ENCODE data around the gene ESYT1.

Gene ESYT1

DNA sequence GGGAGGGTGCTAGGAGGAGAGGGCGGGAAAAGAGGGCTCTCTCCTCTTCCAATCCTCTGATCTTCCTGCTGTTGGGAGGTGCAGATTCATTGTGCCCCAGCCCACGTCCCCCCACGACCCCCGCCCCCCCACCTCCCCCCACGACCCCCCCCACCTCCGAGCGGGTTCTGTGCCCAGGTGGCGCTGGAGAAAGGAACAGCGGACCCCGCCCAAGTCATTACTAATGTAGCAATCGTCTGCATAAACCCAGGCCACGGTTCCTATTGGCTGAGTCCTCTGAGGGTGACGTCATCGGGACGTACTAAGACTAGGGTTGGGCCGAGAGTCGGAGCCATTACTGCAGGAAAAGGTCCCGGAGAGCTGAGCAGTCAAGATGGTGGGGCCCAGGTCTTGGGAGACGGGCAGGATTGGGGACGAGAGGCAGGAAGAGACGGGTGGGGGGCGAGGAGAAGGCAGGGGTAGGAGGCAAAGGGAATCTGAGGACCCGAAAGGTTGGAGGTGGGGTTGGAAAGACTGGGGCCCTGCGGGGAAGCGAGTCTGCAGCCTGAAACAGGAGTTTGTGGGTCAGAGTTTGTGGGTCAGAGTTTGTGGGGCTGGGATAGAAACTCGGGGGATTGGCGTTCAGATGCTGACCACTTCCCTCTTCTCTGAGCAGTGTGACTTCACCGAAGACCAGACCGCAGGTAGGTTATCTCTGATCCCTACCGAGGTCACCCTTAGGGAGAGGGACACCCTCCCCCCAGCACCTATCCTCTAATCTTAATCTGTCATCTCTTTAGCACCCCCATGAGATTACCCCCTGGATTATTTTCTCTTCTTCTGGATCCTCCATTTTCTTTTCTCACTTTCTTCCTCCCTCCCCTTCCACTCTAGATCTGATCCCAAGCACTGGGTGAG, 30.2 kb downstream of the ESYT1 start, which contains the start of gene MYL6:
MYL6 (plus strand) TSS at position 331 of the 897 bp plus-strand sequence; CDS start at position 374, 43 bp downstream.
- Histone ChIP-seq H3K9me3 (ENCODE audit: insufficient read depth, low read length) (no peaks in the 10 kb centered on the region), H3K4me1 (ENCODE audit: insufficient read depth, insufficient read length) (peaks cover 10% of the 10 kb centered on the region), H3K9ac (ENCODE audit: insufficient read length, low read depth) (peak within 1 kb of the TSS; percentile 97), H3K36me3 (ENCODE audit: insufficient read depth, insufficient read length, low read length) (peaks cover 71% of the 10 kb centered on the region), H3K4me3 (ENCODE audit: insufficient read length, low read depth) (peak within 1 kb of the TSS; percentile 92), H3K27me3 (ENCODE audit: insufficient read depth, insufficient read length) (no peaks in the 10 kb centered on the region)
- peak; percentile 99 for DNase-seq (ENCODE audit: low read depth, low spot score)
- TF ChIP-seq SUZ12 (IDR thresholded peaks at IDR 0.05; ENCODE audit: extremely low read depth, insufficient read depth, insufficient read length) (no peak), YY1 (IDR thresholded peaks at IDR 0.05; ENCODE audit: insufficient read depth, insufficient read length) (peak; percentile 62)

DNA sequence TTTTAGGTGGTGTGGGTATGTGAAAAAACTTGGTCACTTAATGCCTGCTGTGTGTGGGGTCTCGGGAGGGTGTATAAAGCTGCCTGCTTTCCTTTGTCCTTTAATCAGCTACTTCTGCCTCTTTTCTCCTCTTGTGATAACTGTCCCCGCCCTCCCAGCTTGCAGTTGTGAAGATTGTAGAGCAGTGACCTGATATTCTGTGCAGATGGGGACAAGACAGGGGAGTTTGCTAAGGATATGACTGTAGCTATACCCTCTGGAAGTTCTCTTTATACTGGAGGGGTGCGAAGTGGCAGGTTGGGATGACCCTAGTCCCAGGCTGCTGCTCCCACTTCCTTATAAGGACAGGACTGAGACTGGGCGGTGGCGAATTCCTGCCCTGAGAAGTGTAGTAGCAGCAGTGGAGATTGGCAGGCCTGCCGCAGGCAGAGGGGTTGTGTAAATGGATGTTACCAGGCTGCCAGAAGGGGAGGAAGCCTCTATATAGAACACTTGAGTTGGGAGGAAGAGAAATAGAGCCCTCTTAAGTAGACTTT, 30.9 kb downstream of the ESYT1 start:
- Histone ChIP-seq H3K9me3 (ENCODE audit: insufficient read depth, low read length) (no peaks in the 10 kb centered on the region), H3K4me3 (ENCODE audit: insufficient read length, low read depth) (peak overlapping the region; percentile 92), H3K36me3 (ENCODE audit: insufficient read depth, insufficient read length, low read length) (peaks cover 77% of the 10 kb centered on the region), H3K9ac (ENCODE audit: insufficient read length, low read depth) (peak overlapping the region; percentile 97), H3K27me3 (ENCODE audit: insufficient read depth, insufficient read length) (no peaks in the 10 kb centered on the region), H3K4me1 (ENCODE audit: insufficient read depth, insufficient read length) (peaks cover 10% of the 10 kb centered on the region)
- peak; percentile 47 for DNase-seq (ENCODE audit: low read depth, low spot score)
- TF ChIP-seq SUZ12 (IDR thresholded peaks at IDR 0.05; ENCODE audit: extremely low read depth, insufficient read depth, insufficient read length) (no peak), YY1 (IDR thresholded peaks at IDR 0.05; ENCODE audit: insufficient read depth, insufficient read length) (no peak), ZNF274 (IDR thresholded peaks at IDR 0.05; ENCODE audit: low read depth, low read length) (no peak)

DNA sequence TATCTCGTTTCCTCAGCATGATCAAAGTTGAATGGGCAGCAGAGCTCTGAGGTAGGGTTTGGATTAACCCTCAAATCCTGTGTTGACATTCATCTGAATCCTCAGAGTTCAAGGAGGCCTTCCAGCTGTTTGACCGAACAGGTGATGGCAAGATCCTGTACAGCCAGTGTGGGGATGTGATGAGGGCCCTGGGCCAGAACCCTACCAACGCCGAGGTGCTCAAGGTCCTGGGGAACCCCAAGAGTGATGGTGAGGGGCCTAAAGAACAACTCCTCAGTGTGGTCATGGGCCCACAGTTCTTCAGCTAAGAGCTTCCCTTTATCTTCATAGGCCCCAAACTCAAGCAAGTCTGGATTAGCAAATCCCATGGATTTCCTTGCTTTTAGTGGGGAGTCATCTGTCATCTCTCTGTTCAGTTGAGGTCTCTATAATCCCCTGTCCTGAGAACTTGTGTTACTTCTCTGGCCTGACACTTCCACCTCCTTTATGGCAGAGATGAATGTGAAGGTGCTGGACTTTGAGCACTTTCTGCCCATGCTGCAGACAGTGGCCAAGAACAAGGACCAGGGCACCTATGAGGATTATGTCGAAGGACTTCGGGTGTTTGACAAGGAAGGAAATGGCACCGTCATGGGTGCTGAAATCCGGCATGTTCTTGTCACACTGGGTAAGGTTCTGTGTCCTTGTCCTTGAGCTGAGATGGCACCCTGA, 31.6 kb downstream of the ESYT1 start:
- Histone ChIP-seq H3K27me3 (ENCODE audit: insufficient read depth, insufficient read length) (no peaks in the 10 kb centered on the region), H3K9me3 (ENCODE audit: insufficient read depth, low read length) (no peaks in the 10 kb centered on the region), H3K36me3 (ENCODE audit: insufficient read depth, insufficient read length, low read length) (peaks cover 77% of the 10 kb centered on the region), H3K9ac (ENCODE audit: insufficient read length, low read depth) (peak overlapping the region; percentile 97), H3K4me1 (ENCODE audit: insufficient read depth, insufficient read length) (peaks cover 8% of the 10 kb centered on the region), H3K4me3 (ENCODE audit: insufficient read length, low read depth) (peak overlapping the region; percentile 92)
- TF ChIP-seq ZNF274 (IDR thresholded peaks at IDR 0.05; ENCODE audit: low read depth, low read length) (no peak), YY1 (IDR thresholded peaks at IDR 0.05; ENCODE audit: insufficient read depth, insufficient read length) (no peak), SUZ12 (IDR thresholded peaks at IDR 0.05; ENCODE audit: extremely low read depth, insufficient read depth, insufficient read length) (no peak)
- no peak for DNase-seq (ENCODE audit: low read depth, low spot score)

DNA sequence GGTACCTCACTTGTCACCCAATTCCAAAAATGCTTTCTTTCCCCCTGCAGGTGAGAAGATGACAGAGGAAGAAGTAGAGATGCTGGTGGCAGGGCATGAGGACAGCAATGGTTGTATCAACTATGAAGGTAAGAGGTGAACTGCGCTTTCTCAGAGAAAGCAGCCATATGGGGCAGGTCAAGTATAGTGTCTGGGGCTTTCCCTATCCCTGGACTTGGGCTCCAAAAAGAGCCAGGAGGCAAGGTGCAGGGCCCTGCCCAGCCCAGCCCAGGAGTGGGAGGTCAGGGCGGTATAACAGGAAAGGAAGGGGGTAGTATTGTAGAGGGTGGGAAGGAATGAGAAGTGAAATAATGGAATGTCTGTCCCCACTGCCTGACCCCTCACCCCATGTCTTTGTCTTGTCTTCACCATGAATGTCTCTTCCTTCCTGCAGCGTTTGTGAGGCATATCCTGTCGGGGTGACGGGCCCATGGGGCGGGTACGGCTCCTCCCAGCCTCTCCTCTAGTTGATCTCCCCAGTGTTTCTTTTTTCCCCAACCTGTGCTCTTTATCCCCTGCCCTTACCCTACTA, 32.2 kb downstream of the ESYT1 start:
- H3K27me3 ChIP-seq (ENCODE audit: insufficient read depth, insufficient read length): no peaks in the 10 kb centered on the region
- H3K36me3 ChIP-seq (ENCODE audit: insufficient read depth, insufficient read length, low read length): peaks cover 75% of the 10 kb centered on the region
- peak; percentile 40 for DNase-seq (ENCODE audit: low read depth, low spot score)
- peak overlapping the region; percentile 97 for H3K9ac ChIP-seq (ENCODE audit: insufficient read length, low read depth)
- TF ChIP-seq YY1 (IDR thresholded peaks at IDR 0.05; ENCODE audit: insufficient read depth, insufficient read length) (no peak), ZNF274 (IDR thresholded peaks at IDR 0.05; ENCODE audit: low read depth, low read length) (no peak), SUZ12 (IDR thresholded peaks at IDR 0.05; ENCODE audit: extremely low read depth, insufficient read depth, insufficient read length) (no peak)
- peaks cover 8% of the 10 kb centered on the region for H3K4me1 ChIP-seq (ENCODE audit: insufficient read depth, insufficient read length)
- peak overlapping the region; percentile 92 for H3K4me3 ChIP-seq (ENCODE audit: insufficient read length, low read depth)
- H3K9me3 ChIP-seq (ENCODE audit: insufficient read depth, low read length): no peaks in the 10 kb centered on the region

DNA sequence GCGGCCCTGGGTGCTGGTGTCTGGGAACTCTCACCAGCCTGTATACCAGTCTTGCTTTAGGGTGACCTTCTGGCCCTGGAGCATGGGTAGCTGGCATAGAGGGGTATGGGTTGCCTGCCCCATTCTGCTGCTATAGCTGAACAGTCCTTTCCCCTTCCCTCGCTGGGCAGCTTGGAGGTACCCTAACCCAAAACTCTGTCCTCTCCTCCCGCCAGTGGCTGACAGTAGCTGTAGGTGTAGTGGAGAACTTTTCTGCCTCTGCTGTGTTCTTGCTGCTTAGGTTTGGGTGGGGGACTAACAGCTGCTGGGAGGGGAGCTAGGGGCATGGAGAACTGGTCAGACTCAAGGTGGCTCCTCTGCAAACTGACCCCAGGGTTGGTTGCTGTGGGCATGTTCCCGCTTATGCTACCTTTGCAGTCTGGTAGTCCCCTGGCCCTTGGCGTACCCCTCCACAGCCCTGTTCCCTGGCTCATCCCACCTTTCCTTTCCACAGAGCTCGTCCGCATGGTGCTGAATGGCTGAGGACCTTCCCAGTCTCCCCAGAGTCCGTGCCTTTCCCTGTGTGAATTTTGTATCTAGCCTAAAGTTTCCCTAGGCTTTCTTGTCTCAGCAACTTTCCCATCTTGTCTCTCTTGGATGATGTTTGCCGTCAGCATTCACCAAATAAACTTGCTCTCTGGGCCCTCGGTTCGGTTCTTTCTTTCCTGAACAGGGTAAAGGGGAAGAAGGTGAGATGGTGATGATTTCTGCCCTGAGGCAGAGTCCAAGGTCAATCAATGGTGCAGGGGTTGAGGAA, 33.0 kb downstream of the ESYT1 start:
- no peaks in the 10 kb centered on the region for H3K9me3 ChIP-seq (ENCODE audit: insufficient read depth, low read length)
- TF ChIP-seq SUZ12 (IDR thresholded peaks at IDR 0.05; ENCODE audit: extremely low read depth, insufficient read depth, insufficient read length) (no peak), YY1 (IDR thresholded peaks at IDR 0.05; ENCODE audit: insufficient read depth, insufficient read length) (no peak), ZNF274 (IDR thresholded peaks at IDR 0.05; ENCODE audit: low read depth, low read length) (no peak)
- peak overlapping the region; percentile 92 for H3K4me3 ChIP-seq (ENCODE audit: insufficient read length, low read depth)
- peaks cover 73% of the 10 kb centered on the region for H3K36me3 ChIP-seq (ENCODE audit: insufficient read depth, insufficient read length, low read length)
- no peaks in the 10 kb centered on the region for H3K27me3 ChIP-seq (ENCODE audit: insufficient read depth, insufficient read length)
- DNase-seq (ENCODE audit: low read depth, low spot score): no peak
- H3K4me1 ChIP-seq (ENCODE audit: insufficient read depth, insufficient read length): peaks cover 8% of the 10 kb centered on the region
- peak overlapping the region; percentile 97 for H3K9ac ChIP-seq (ENCODE audit: insufficient read length, low read depth)

DNA sequence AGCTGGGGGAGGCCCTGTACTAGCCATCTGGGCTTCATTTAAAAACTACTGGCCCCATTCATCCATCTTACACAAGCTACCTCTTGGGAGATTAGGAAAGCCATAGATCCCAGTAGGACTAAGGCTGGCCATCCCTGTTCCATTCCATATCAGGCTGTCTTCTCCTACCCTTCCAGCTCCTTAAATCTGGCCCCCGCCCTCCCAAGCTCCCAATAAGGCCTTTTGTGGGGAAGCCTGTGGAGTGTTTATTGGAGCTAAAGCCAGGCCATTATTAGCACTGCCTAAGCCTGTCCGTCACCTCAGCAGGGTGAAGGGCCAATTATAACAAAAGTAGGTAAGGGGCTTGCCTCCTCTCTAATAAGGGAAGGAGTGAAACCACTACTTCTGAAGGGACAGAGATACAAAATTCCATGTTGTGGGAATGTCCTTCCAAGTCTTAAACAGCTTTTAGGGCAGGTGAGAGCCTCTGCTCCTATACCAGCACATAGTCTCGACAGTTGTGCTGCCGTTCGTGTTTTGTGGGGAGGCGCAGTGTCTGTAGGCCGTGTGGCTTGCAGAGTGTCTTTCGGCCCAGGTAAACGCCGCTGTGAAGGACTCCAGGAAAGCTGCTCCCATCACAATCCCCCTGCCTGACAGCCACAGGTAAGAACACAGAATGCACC, 33.8 kb downstream of the ESYT1 start:
- Histone ChIP-seq H3K9ac (ENCODE audit: insufficient read length, low read depth) (no peak overlapping the region), H3K4me1 (ENCODE audit: insufficient read depth, insufficient read length) (peaks cover 8% of the 10 kb centered on the region), H3K9me3 (ENCODE audit: insufficient read depth, low read length) (no peaks in the 10 kb centered on the region), H3K36me3 (ENCODE audit: insufficient read depth, insufficient read length, low read length) (peaks cover 73% of the 10 kb centered on the region), H3K4me3 (ENCODE audit: insufficient read length, low read depth) (no peak overlapping the region), H3K27me3 (ENCODE audit: insufficient read depth, insufficient read length) (no peaks in the 10 kb centered on the region)
- TF ChIP-seq SUZ12 (IDR thresholded peaks at IDR 0.05; ENCODE audit: extremely low read depth, insufficient read depth, insufficient read length) (no peak), ZNF274 (IDR thresholded peaks at IDR 0.05; ENCODE audit: low read depth, low read length) (no peak), YY1 (IDR thresholded peaks at IDR 0.05; ENCODE audit: insufficient read depth, insufficient read length) (no peak)
- no peak for DNase-seq (ENCODE audit: low read depth, low spot score)

All from NT2/D1 (cell line).